RWPE1 (cell line): ENCODE results near the gene SORL1.

Source experiments
- CTCF ChIA-PET: fragments of 350-600 bp; sonication (Branson Sonifier 250); formaldehyde crosslinking; extraction: SDS; loops from one replicate; lab custom pipeline; 2021; lab: Yijun Ruan, JAX
- POLR2A ChIA-PET: fragments of 400-600 bp; formaldehyde crosslinking; extraction: SDS; loops from one replicate; lab custom pipeline; 2020; ENCODE audit warnings: antibody characterized with exemption; ENCODE audit not compliant: low non-redundant PET; lab: Yijun Ruan, JAX
- DNase-seq: peaks from one replicate; pipeline ENCODE4 v3.0.0; 2012; ENCODE audit warnings: low spot score
- H3K27ac ChIP-seq: fragments of 450-650 bp; 2 replicates; pipeline ENCODE4 v1.5.1; 2017
- TF ChIP-seq, protein P1 (sequence below): fragments of 450-650 bp; conservative IDR thresholded peaks from 2 replicates; pipeline ENCODE4 v1.5.1; 2017; ENCODE audit warnings: low read depth, mild to moderate bottlenecking

Gene SORL1

DNA sequence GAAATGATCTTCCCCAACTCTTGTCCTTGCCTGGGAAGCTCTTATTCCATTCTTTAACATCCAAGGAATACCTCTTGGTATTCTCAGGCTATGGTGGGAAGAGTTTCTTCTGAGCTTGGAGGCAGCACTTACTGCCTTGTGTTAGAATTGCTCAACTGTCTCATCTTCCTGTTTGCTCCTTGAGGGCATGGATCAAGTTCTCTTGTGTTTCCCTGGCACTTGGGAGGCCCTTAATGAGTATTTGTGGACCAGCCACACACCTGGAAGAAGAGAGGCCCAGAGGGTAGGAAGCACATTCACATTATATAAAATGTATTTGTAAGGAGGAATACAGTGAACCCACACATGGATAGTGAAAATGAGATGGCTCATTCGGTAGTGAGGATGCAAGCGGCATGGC is 4.0 kb downstream of the SORL1 start:
- POLR2A ChIA-PET: no interaction called here
- CTCF ChIA-PET: no interaction called here
- TF ChIP-seq, protein P1, sequence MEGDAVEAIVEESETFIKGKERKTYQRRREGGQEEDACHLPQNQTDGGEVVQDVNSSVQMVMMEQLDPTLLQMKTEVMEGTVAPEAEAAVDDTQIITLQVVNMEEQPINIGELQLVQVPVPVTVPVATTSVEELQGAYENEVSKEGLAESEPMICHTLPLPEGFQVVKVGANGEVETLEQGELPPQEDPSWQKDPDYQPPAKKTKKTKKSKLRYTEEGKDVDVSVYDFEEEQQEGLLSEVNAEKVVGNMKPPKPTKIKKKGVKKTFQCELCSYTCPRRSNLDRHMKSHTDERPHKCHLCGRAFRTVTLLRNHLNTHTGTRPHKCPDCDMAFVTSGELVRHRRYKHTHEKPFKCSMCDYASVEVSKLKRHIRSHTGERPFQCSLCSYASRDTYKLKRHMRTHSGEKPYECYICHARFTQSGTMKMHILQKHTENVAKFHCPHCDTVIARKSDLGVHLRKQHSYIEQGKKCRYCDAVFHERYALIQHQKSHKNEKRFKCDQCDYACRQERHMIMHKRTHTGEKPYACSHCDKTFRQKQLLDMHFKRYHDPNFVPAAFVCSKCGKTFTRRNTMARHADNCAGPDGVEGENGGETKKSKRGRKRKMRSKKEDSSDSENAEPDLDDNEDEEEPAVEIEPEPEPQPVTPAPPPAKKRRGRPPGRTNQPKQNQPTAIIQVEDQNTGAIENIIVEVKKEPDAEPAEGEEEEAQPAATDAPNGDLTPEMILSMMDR: no peak
- no peak overlapping the region for H3K27ac ChIP-seq
- no peak for DNase-seq

GRCh38 chr11:121456816-121457431 is 4.8 kb downstream of the SORL1 start:
- no peak for DNase-seq
- H3K27ac ChIP-seq: no peak overlapping the region
- TF ChIP-seq, protein P1: no peak
- ChIA-PET POLR2A (no interaction called here), CTCF (interaction anchor here (0.6 kb wide), 1 partner anchor 154 kb away, joined by 4 read pairs; no protein-coding TSS in a partner anchor)

DNA sequence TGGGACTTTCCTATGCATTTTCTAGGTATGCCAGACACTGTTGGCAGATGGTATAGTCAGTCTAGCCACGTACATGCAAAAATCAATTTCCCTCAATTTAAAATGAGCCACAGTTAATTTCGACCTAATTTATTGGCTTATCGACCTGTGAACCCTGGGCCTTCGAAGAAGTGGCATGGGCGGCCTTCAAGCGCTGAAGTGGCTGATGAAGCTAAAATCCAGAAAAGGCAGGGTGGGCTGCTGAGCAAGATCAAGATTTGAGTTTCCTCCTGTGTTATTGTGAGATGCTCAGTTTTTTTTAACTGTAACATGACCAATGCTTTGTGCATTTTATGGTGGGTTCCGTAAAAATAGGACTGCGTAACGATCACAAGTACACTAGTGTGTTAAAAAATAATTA is 6.4 kb downstream of the SORL1 start:
- no peak for DNase-seq
- CTCF ChIA-PET: no interaction called here
- TF ChIP-seq, protein P1: no peak
- no peak overlapping the region for H3K27ac ChIP-seq
- POLR2A ChIA-PET: no interaction called here

DNA sequence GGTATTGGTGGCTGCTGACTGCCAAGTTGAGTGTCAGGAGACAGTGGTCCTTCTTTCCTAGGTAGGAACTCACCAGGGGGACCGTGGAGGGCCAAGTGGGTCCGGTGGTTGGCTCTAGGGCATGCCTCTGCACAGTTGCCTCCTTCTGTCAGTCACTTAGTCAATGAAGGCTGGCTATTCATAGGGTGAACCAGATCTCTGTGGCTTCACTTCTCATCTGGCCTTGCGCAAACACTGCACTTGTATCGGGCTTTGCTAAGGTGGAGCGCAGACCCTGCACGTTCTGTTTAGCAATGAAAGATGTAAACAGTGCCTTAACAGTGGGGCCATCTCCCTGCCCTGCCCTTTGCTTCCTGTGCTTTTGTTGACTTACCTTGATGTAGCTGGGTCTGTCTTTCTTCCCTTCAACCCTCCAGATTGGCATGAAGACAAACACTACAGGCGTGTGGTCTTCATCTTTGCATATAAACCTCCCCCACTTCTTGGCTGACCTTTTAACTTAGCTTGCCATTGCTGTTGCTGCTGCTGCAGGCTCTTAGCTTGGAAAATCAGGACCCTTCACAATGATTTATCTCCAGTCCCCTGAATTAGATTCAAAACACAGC is 7.4 kb downstream of the SORL1 start:
- H3K27ac ChIP-seq: no peak overlapping the region
- TF ChIP-seq, protein P1: no peak
- POLR2A ChIA-PET: no interaction called here
- CTCF ChIA-PET: interaction anchor here (0.6 kb wide), 1 partner anchor 29 kb away, joined by 3 read pairs; no protein-coding TSS in a partner anchor
- DNase-seq: no peak

- TF ChIP-seq, protein P1: no peak
- no peak overlapping the region for H3K27ac ChIP-seq
- DNase-seq: no peak
- POLR2A ChIA-PET: no interaction called here
- CTCF ChIA-PET: interaction anchor here (1.0 kb wide), 1 partner anchor 266 kb away, joined by 3 read pairs; no protein-coding TSS in a partner anchor
Measured at GRCh38 chr11:121460941-121461514, 8.9 kb downstream of the SORL1 start.

GRCh38 chr11:121461843-121462242 is 9.7 kb downstream of the SORL1 start:
- CTCF ChIA-PET: interaction anchor here (1.0 kb wide), 1 partner anchor 267 kb away, joined by 3 read pairs; no protein-coding TSS in a partner anchor
- POLR2A ChIA-PET: no interaction called here
- TF ChIP-seq, protein P1: no peak
- no peak overlapping the region for H3K27ac ChIP-seq
- DNase-seq: no peak
